H1 (cell line): ENCODE measurements around the gene DPP4. TPM values are rescaled to one million over a fixed set of nuclear protein-coding genes. Genes with fewer than 3 reads are reported as not detected.

Source experiments
- CTCF ChIA-PET: fragments of 300-600 bp; sonication (Branson Sonifier 250); formaldehyde crosslinking; loops from one replicate; lab custom pipeline; 2021; ENCODE audit not compliant: partially characterized antibody; lab: Charles Lee
- POLR2A ChIA-PET: fragments of 300-600 bp; sonication (Branson Sonifier 250); formaldehyde crosslinking; loops from one replicate; lab custom pipeline; 2021; ENCODE audit warnings: inconsistent platforms; ENCODE audit not compliant: partially characterized antibody; lab: Charles Lee
- DNase-seq, 2 experiments: peaks; one replicate each; pipeline versions ENCODE4 v3.0.0 to v3.0.0-alpha.2; 2010 to 2022; ENCODE audit warnings: low spot score in 2 of 2, low read depth in 1 of 2, mixed read lengths in 1 of 2
- FAIRE-seq: peaks from 2 replicates; lab custom pipeline; 2011; peaks lifted over from hg19 to GRCh38; lab: Jason Lieb, UNC
- H2AFZ ChIP-seq: 2 replicates; pipeline ENCODE4 v1.8.1; 2012; ENCODE audit warnings: low read length, inconsistent platforms
- H2AK5ac ChIP-seq: 2 replicates; pipeline ENCODE4 v1.6.1; 2013; ENCODE audit warnings: low read depth, low read length
- H2BK120ac ChIP-seq: replicated peaks from 2 replicates; pipeline ENCODE3; 2013; ENCODE audit warnings: low read depth, low read length, inconsistent platforms
- H2BK12ac ChIP-seq: 2 replicates; pipeline ENCODE4 v1.6.1; 2013; ENCODE audit warnings: low read depth, low read length
- H2BK15ac ChIP-seq: 2 replicates; pipeline ENCODE4 v1.6.1; 2013; ENCODE audit warnings: low read length
- H2BK20ac ChIP-seq: 2 replicates; pipeline ENCODE4 v1.6.1; 2013; ENCODE audit warnings: low read length
- H2BK5ac ChIP-seq: 2 replicates; pipeline ENCODE4 v1.6.1; 2013; ENCODE audit warnings: low read depth, low read length
- H3K14ac ChIP-seq: 2 replicates; pipeline ENCODE4 v1.6.1; 2013; ENCODE audit warnings: inconsistent platforms; ENCODE audit not compliant: insufficient read length
- H3K18ac ChIP-seq: 2 replicates; pipeline ENCODE4 v1.6.1; 2013; ENCODE audit warnings: low read length; ENCODE audit errors: extremely low read depth
- H3K23ac ChIP-seq: 2 replicates; pipeline ENCODE4 v1.6.1; 2013; ENCODE audit warnings: inconsistent platforms; ENCODE audit not compliant: insufficient read length
- H3K23me2 ChIP-seq: 2 replicates; pipeline ENCODE4 v1.6.1; 2013; ENCODE audit warnings: low read depth, low read length
- H3K27ac ChIP-seq: 2 replicates; pipeline ENCODE4 v1.6.1; 2011; ENCODE audit warnings: low read depth, low read length, inconsistent platforms
- H3K27me3 ChIP-seq, 4 experiments: replicated peaks in 1 of 4; 1 replicate in 1 of 4; 2 replicates in 3 of 4; pipeline versions ENCODE4 v1.6.1 to v1.8.1; 2011 to 2013; ENCODE audit warnings: low read length in 3 of 4, mild to moderate bottlenecking in 3 of 4, inconsistent platforms in 2 of 4, mixed read lengths in 2 of 4, moderate library complexity in 1 of 4; ENCODE audit not compliant: control insufficient read depth in 3 of 4, insufficient read depth in 3 of 4; ENCODE audit errors: extremely low read depth in 1 of 4
- H3K36me3 ChIP-seq, 4 experiments: 2 replicates each; pipeline versions ENCODE4 v1.6.1 to v1.8.1; 2011 to 2013; ENCODE audit warnings: mild to moderate bottlenecking in 4 of 4, low read length in 3 of 4, moderate library complexity in 2 of 4, control low read depth in 1 of 4, inconsistent platforms in 1 of 4; ENCODE audit not compliant: insufficient read depth in 4 of 4, control insufficient read depth in 2 of 4
- H3K4ac ChIP-seq: replicated peaks from 2 replicates; pipeline ENCODE3; 2013; ENCODE audit warnings: low read length, low read depth, mixed read lengths, inconsistent platforms; ENCODE audit not compliant: insufficient read length
- H3K4me1 ChIP-seq, 4 experiments: replicated peaks in 1 of 4; 1 replicate in 1 of 4; 2 replicates in 3 of 4; pipeline versions ENCODE4 v1.6.1 to v1.8.1; 2011 to 2013; ENCODE audit warnings: low read length in 3 of 4, inconsistent platforms in 2 of 4, mixed read lengths in 1 of 4; ENCODE audit not compliant: insufficient read depth in 4 of 4, control insufficient read depth in 3 of 4
- H3K4me2 ChIP-seq, 2 experiments: 2 replicates each; pipeline versions ENCODE4 v1.6.1 to v1.8.1; 2011 to 2013; ENCODE audit warnings: low read depth in 2 of 2, low read length in 2 of 2, control low read depth in 1 of 2, inconsistent platforms in 1 of 2, mild to moderate bottlenecking in 1 of 2; ENCODE audit not compliant: insufficient read depth in 1 of 2
- H3K4me3 ChIP-seq, 4 experiments: fragments of 200-600, 300-600 bp in 1 of 4; sonication (generic), shearing (Covaris generic), sonication (Bioruptor Twin) in 1 of 4; 2 replicates each; pipeline versions ENCODE4 v1.5.1 to v1.8.1; 2011 to 2016; ENCODE audit warnings: low read length in 4 of 4, low read depth in 3 of 4, control low read depth in 2 of 4, inconsistent platforms in 2 of 4, mild to moderate bottlenecking in 2 of 4, mixed read lengths in 1 of 4, moderate library complexity in 1 of 4; ENCODE audit not compliant: insufficient read depth in 2 of 4; ENCODE audit errors: extremely low read depth in 1 of 4
- H3K56ac ChIP-seq: replicated peaks from 2 replicates; pipeline ENCODE3; 2013; ENCODE audit warnings: low read depth, mild to moderate bottlenecking, mixed read lengths, low read length, inconsistent platforms; ENCODE audit not compliant: insufficient read length
- H3K79me1 ChIP-seq: 2 replicates; pipeline ENCODE4 v1.6.1; 2013; ENCODE audit warnings: low read depth, low read length, control low read depth
- H3K79me2 ChIP-seq, 2 experiments: 2 replicates each; pipeline versions ENCODE4 v1.6.1 to v1.8.1; 2012 to 2013; ENCODE audit warnings: low read length in 2 of 2, mild to moderate bottlenecking in 2 of 2, inconsistent platforms in 1 of 2; ENCODE audit not compliant: insufficient read depth in 2 of 2, control insufficient read depth in 1 of 2
- H3K9ac ChIP-seq, 4 experiments: replicated peaks in 1 of 4; 1 replicate in 1 of 4; 2 replicates in 3 of 4; pipeline versions ENCODE4 v1.6.1 to v1.8.1; 2011 to 2013; ENCODE audit warnings: low read depth in 3 of 4, low read length in 3 of 4, control low read depth in 2 of 4, mild to moderate bottlenecking in 2 of 4, moderate library complexity in 2 of 4, inconsistent platforms in 1 of 4; ENCODE audit errors: extremely low read depth in 1 of 4
- H3K9me3 ChIP-seq, 2 experiments: 2 replicates each; pipeline versions ENCODE4 v1.6.1 to v1.8.1; 2012 to 2013; ENCODE audit warnings: mild to moderate bottlenecking in 2 of 2, moderate library complexity in 2 of 2, control low read depth in 1 of 2, inconsistent platforms in 1 of 2, low read depth in 1 of 2, low read length in 1 of 2, mixed read lengths in 1 of 2; ENCODE audit not compliant: insufficient read depth in 2 of 2
- H4K20me1 ChIP-seq, 2 experiments: replicated peaks in 1 of 2; 2 replicates each; pipeline versions ENCODE3 to v1.8.1; 2011 to 2013; ENCODE audit warnings: inconsistent platforms in 2 of 2, low read length in 2 of 2, mild to moderate bottlenecking in 1 of 2; ENCODE audit not compliant: insufficient read depth in 2 of 2, control insufficient read depth in 1 of 2
- H4K5ac ChIP-seq: 2 replicates; pipeline ENCODE4 v1.6.1; 2013; ENCODE audit warnings: low read length, low read depth, mixed read lengths, inconsistent platforms; ENCODE audit not compliant: insufficient read length
- H4K8ac ChIP-seq: 2 replicates; pipeline ENCODE4 v1.8.0; 2013; ENCODE audit warnings: mild to moderate bottlenecking, moderate library complexity, low read length, inconsistent platforms; ENCODE audit not compliant: insufficient read depth; ENCODE audit errors: extremely low read depth
- H4K91ac ChIP-seq: replicated peaks from 2 replicates; pipeline ENCODE3; 2013; ENCODE audit warnings: low read length, mixed read lengths, inconsistent platforms; ENCODE audit not compliant: insufficient read length
- BRCA1 ChIP-seq: IDR thresholded peaks from 2 replicates; pipeline ENCODE4 v1.6.1; 2012; ENCODE audit warnings: low read depth, low read length, improper control_type of control experiment
- CBX8 ChIP-seq: fragments of 300-800, 300-1000 bp; sonication (generic); IDR thresholded peaks from 2 replicates; pipeline ENCODE4 v1.7.1; 2016; ENCODE audit warnings: low read depth, low read length, borderline replicate concordance
- CHD2 ChIP-seq: IDR thresholded peaks from 2 replicates; pipeline ENCODE4 v1.6.1; 2012; ENCODE audit warnings: low read length, improper control_type of control experiment
- CREB1 ChIP-seq: IDR thresholded peaks from 2 replicates; pipeline ENCODE4 v1.6.1; 2012; ENCODE audit warnings: inconsistent platforms
- EP300 ChIP-seq, 2 experiments: IDR thresholded peaks; 1 replicate in 1 of 2; 2 replicates in 1 of 2; pipeline ENCODE4 v1.6.1; 2011 to 2012; ENCODE audit warnings: low read depth in 2 of 2, low read length in 2 of 2, mild to moderate bottlenecking in 2 of 2, borderline replicate concordance in 1 of 2, inconsistent platforms in 1 of 2, moderate library complexity in 1 of 2
- EZH2 ChIP-seq: fragments of 200-600 bp; sonication (generic); IDR thresholded peaks from 2 replicates; pipeline ENCODE4 v1.7.1; 2012; ENCODE audit warnings: low read depth, mild to moderate bottlenecking, moderate library complexity, low read length, inconsistent platforms; ENCODE audit not compliant: severe bottlenecking
- POU5F1 ChIP-seq: IDR thresholded peaks from 2 replicates; pipeline ENCODE4 v1.6.1; 2011; ENCODE audit warnings: low read depth, mild to moderate bottlenecking, low read length, moderate library complexity
- RXRA ChIP-seq: IDR thresholded peaks from 2 replicates; pipeline ENCODE4 v1.6.1; 2011; ENCODE audit warnings: low read depth, mild to moderate bottlenecking, low read length, moderate library complexity; ENCODE audit not compliant: insufficient read depth
- SIRT6 ChIP-seq: IDR thresholded peaks from one replicate; pipeline ENCODE4 v1.7.1; 2012; ENCODE audit warnings: low read length, inconsistent platforms
- SRF ChIP-seq: IDR thresholded peaks from 2 replicates; pipeline ENCODE4 v1.6.1; 2011; ENCODE audit warnings: mild to moderate bottlenecking, low read depth, low read length, moderate library complexity
- USF2 ChIP-seq: IDR thresholded peaks from 2 replicates; pipeline ENCODE4 v1.6.1; 2011; ENCODE audit warnings: low read length, improper control_type of control experiment
- WGBS, 2 experiments: shearing (Covaris generic) in 1 of 2; methylation state at CpG; one replicate each; pipeline versions ENCODE4 v1.1.6 to v1.1.7; 2013 to 2015; ENCODE audit warnings: low lambda C conversion rate in 2 of 2, mixed read lengths in 2 of 2, inconsistent platforms in 1 of 2, low coverage in 1 of 2, missing lambda C conversion rate in 1 of 2; ENCODE audit not compliant: insufficient replicate concordance in 2 of 2, insufficient coverage in 1 of 2, insufficient read length in 1 of 2; ENCODE audit errors: extremely low coverage in 1 of 2, missing lambda C conversion rate in 1 of 2; 5-methylcytosine and 5-hydroxymethylcytosine counted together
- polyA plus RNA-seq, 7 experiments: library from polyadenylated mRNA; depleted of rRNA in 3 of 7; stranded (reverse) in 5 of 7; unstranded in 2 of 7; fragments of >200 nt in 5 of 7; fragments of 200-250 nt in 2 of 7; gene quantifications; 1 replicate in 5 of 7; 2 replicates in 1 of 7; 4 replicates in 1 of 7; pipeline versions ENCODE4 v1.2.1 to v1.2.3, GENCODE V29; 2011 to 2013; ENCODE audit warnings: missing spikeins in 2 of 7, mixed read lengths in 2 of 7
- total RNA-seq: library from RNA; stranded (reverse); fragmentation: NEBNext Ultra II Directional; extraction: Animal tissue kit (Norgen Biotek cat#: 25700); gene quantifications from 2 replicates; pipeline ENCODE4 v1.2.1, GENCODE V29; 2021

The DPP4 gene
- total and polyA plus RNA-seq, 2 of the 8 experiments (the other 6 are each of a cell fraction or from before 2014, with no cell fraction given), result 1.3 to 3.1 TPM

- H3K18ac ChIP-seq, result no peak overlapping the region
- H3K9ac ChIP-seq, result no peak overlapping the region
- H2AK5ac ChIP-seq, result no peak overlapping the region
- H3K4me3 ChIP-seq, result no peak overlapping the region
- H3K56ac ChIP-seq, result no peak overlapping the region
- no peaks in the 10 kb centered on the region; a peak in 1 of 8 replicates for H3K36me3 ChIP-seq
- FAIRE-seq (no peak), DNase-seq (no peak)
- no peak overlapping the region for H3K4me2 ChIP-seq
- CTCF ChIA-PET, result interaction anchor here (0.7 kb wide), 1 partner anchor 90 kb away, joined by 3 read pairs; no protein-coding TSS in a partner anchor
- WGBS, 2 experiments, result 95% methylated on average over 7 of the region's 7 CpGs; no CpG with 5 or more reads in 1 of the 2 experiments
- no peaks in the 10 kb centered on the region for H4K20me1 ChIP-seq
- no peaks in the 10 kb centered on the region; the same call in 1 of the 2 replicates for H3K23me2 ChIP-seq
- POLR2A ChIA-PET, result no interaction called here
- no peak overlapping the region for H3K27ac ChIP-seq
- H3K4me1 ChIP-seq, result peaks cover 0 to 5% (median under 1%) of the 10 kb centered on the region in 4 experiments; a peak in 2 of 7 replicates
- no peaks in the 10 kb centered on the region for H3K27me3 ChIP-seq
- H2BK5ac ChIP-seq, result no peak overlapping the region
- no peak overlapping the region for H4K5ac ChIP-seq
- no peak overlapping the region for H4K91ac ChIP-seq
- H3K23ac ChIP-seq, result no peak overlapping the region
- H3K79me2 ChIP-seq, result no peaks in the 10 kb centered on the region
- H2BK20ac ChIP-seq, result no peak overlapping the region; the same call in 1 of the 2 replicates
- H2BK12ac ChIP-seq, result no peak overlapping the region
- H2BK120ac ChIP-seq, result no peak overlapping the region
- no peaks in the 10 kb centered on the region for H3K79me1 ChIP-seq
- H3K14ac ChIP-seq, result no peak overlapping the region
- H2AFZ ChIP-seq, result no peak overlapping the region
- no peak overlapping the region for H4K8ac ChIP-seq
- no peak overlapping the region for H3K4ac ChIP-seq
- 0 out of 4 replicates have a peak, but pooled peaks cover 0 to 6% of the 10 kb centered on the region in 2 experiments for H3K9me3 ChIP-seq
- no peak overlapping the region for H2BK15ac ChIP-seq
- TF ChIP-seq EP300 (IDR thresholded peaks at IDR 0.05; ENCODE audit: borderline replicate concordance in 1 of 2, low read depth in 2 of 2, low read length in 2 of 2) (no peak), SIRT6 (no peak), CREB1 (no peak), RXRA (no peak), BRCA1 (no peak), CBX8 (no peak), EZH2 (no peak), USF2 (no peak), POU5F1 (no peak), SRF (no peak), CHD2 (no peak)
These were observed 44.4 kb upstream of the DPP4 start for GRCh38 chr2:162118166-162119031.
